ENCODE measurements around the gene YPEL1.
"Not testable (repeated sequence)": the region's sequence is repeated elsewhere in the genome, so short reads cannot be mapped to it uniquely, and the experiment has no call there.

YPEL1 gene

GRCh38 chr22:21683401-21683811, 52.2 kb downstream of the YPEL1 start:
- no peak for DNase-seq (ENCODE audit: low read depth, low spot score)

GRCh38 chr22:21682385-21683175, 53.0 kb downstream of the YPEL1 start:
- DNase-seq (ENCODE audit: low read depth, low spot score): no peak

GRCh38 chr22:21681566-21682370, 53.8 kb downstream of the YPEL1 start:
- no peak for DNase-seq (ENCODE audit: low read depth, low spot score)

- DNase-seq (ENCODE audit: low read depth, low spot score): no peak
Observed at GRCh38 chr22:21680830-21681565, 54.6 kb downstream of the YPEL1 start.

- DNase-seq (ENCODE audit: low read depth, low spot score): no peak
Observed at GRCh38 chr22:21679383-21679782, 56.2 kb downstream of the YPEL1 start.

GRCh38 chr22:21678842-21679241, 56.8 kb downstream of the YPEL1 start:
- not testable (repeated sequence) for DNase-seq (ENCODE audit: low read depth, low spot score)

- DNase-seq (ENCODE audit: low read depth, low spot score): peak; percentile 21
Observed at GRCh38 chr22:21677606-21678443, 57.8 kb downstream of the YPEL1 start.

- no peak for DNase-seq (ENCODE audit: low read depth, low spot score)
Observed at GRCh38 chr22:21674638-21675245, 60.9 kb downstream of the YPEL1 start.

GRCh38 chr22:21673534-21674321, 61.9 kb downstream of the YPEL1 start:
- no peak for DNase-seq (ENCODE audit: low read depth, low spot score)

- no peak for DNase-seq (ENCODE audit: low read depth, low spot score)
Observed at GRCh38 chr22:21672107-21672629, 63.4 kb downstream of the YPEL1 start.

GRCh38 chr22:21669026-21669425, 66.6 kb downstream of the YPEL1 start:
- no peak for DNase-seq (ENCODE audit: low read depth, low spot score)

- no peak for DNase-seq (ENCODE audit: low read depth, low spot score)
Observed at GRCh38 chr22:21666786-21667185, 68.8 kb downstream of the YPEL1 start.

- DNase-seq (ENCODE audit: low read depth, low spot score): no peak
Observed at GRCh38 chr22:21665047-21665851, 70.3 kb downstream of the YPEL1 start.

- no peak for DNase-seq (ENCODE audit: low read depth, low spot score)
Observed at GRCh38 chr22:21663738-21664137, 71.9 kb downstream of the YPEL1 start.

- DNase-seq (ENCODE audit: low read depth, low spot score): no peak
Observed at GRCh38 chr22:21661991-21662390, 73.6 kb downstream of the YPEL1 start.

- DNase-seq (ENCODE audit: low read depth, low spot score): no peak
Observed at GRCh38 chr22:21660904-21661303, 74.7 kb downstream of the YPEL1 start.

- DNase-seq (ENCODE audit: low read depth, low spot score): no peak
Observed at GRCh38 chr22:21659864-21660525, 75.6 kb downstream of the YPEL1 start.

- no peak for DNase-seq (ENCODE audit: low read depth, low spot score)
Observed at GRCh38 chr22:21657360-21658032, 78.1 kb downstream of the YPEL1 start.

Measured in smooth muscle cell of the brain vasculature (primary cell).